Omental fat pad (tissue), 4 donors: Measurements from ENCODE around the gene LPAR6. TPM values are rescaled to one million over a fixed set of nuclear protein-coding genes. Genes with fewer than 3 reads are reported as not detected.

Source experiments
- ATAC-seq: fragments of 150-250 bp; one replicate; pipeline ENCODE4 v1.9.1; 2016; ENCODE audit warnings: mild to moderate bottlenecking, moderate library complexity; ENCODE audit not compliant: low FRiP score
- DNase-seq: peaks from one replicate; pipeline ENCODE4 v3.0.0-alpha.2; 2019; ENCODE audit warnings: low spot score
- total RNA-seq, 4 donors: library from RNA; depleted of rRNA; stranded (reverse); fragments of >200 nt; gene quantifications; one replicate each; pipeline ENCODE4 v1.1.0, GENCODE V29; 2016
- TF ChIP-seq, protein P1 (sequence below), 3 donors: fragments of 450-650 bp; IDR thresholded peaks; one replicate each; pipeline ENCODE4 v1.5.1; 2016 to 2017; ENCODE audit warnings: antibody characterized with exemption in 3 of 3, mild to moderate bottlenecking in 3 of 3, moderate library complexity in 2 of 3

Gene LPAR6
- total RNA-seq, 4 donors from 2014 or later: 19.0 to 87.6 (median 33.4) TPM

GRCh38 chr13:48397744-48398143, 15.2 kb downstream of the LPAR6 start:
- ATAC-seq: no peak
- TF ChIP-seq, protein P1, sequence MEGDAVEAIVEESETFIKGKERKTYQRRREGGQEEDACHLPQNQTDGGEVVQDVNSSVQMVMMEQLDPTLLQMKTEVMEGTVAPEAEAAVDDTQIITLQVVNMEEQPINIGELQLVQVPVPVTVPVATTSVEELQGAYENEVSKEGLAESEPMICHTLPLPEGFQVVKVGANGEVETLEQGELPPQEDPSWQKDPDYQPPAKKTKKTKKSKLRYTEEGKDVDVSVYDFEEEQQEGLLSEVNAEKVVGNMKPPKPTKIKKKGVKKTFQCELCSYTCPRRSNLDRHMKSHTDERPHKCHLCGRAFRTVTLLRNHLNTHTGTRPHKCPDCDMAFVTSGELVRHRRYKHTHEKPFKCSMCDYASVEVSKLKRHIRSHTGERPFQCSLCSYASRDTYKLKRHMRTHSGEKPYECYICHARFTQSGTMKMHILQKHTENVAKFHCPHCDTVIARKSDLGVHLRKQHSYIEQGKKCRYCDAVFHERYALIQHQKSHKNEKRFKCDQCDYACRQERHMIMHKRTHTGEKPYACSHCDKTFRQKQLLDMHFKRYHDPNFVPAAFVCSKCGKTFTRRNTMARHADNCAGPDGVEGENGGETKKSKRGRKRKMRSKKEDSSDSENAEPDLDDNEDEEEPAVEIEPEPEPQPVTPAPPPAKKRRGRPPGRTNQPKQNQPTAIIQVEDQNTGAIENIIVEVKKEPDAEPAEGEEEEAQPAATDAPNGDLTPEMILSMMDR (IDR thresholded peaks at IDR 0.05): no peak

DNA sequence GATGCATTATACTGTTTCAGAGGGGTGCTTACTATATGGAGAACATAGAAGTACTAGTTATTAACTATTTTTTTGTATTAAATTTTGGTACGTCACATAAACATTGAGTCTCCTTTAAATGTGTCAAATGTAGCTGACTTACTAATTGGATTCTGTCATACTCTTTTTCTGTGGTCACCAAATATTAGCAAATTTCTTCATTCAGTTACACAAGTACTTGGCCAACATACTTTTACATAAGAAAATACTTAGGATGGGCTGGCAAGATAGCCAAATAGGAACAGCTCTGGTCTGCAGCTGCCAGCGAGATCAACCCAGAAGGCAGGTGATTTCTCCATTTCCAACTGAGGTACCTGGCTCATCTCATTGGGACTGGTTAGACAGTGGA, 19.2 kb downstream of the LPAR6 start:
- TF ChIP-seq, protein P1 (IDR thresholded peaks at IDR 0.05): no peak
- DNase-seq (no peak), ATAC-seq (no peak)

More at GRCh38 chr13:48397744-48398143, 15.2 kb downstream of the LPAR6 start:
- no peak for DNase-seq

DNA sequence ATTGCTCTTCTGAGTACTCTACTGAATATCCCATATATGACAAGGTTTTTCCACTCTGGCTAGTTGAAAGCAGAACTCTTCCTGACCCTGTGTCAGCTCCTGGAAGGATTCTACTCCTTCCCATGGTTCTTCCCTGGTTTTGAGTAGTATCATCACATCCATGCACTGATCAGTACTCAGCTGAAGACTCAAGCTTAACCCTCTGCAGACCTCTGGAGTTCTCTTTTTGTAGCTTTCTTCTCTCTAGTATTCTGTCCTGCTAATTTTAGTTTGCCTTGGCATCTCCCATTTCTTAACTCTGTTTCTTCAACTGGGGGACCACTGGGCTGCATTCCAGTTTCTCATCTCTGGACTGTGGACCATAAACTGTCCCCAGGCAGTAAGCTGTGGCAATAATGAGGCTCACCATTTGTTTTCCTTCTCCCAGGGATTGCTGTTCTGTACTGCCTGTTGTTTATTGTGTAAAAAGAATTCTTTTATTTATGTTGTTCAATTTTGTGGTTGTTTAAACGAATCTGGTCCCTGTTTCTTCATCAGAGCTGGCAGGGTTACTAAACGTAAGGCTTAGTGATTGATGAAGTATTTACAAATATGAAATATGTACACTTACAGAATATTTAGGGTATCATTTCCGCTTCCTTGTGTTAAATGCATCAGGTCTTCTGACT, 19.7 kb downstream of the LPAR6 start:
- DNase-seq: no peak
- ATAC-seq: no peak
- TF ChIP-seq, protein P1 (IDR thresholded peaks at IDR 0.05): no peak

- ATAC-seq: no peak
- TF ChIP-seq, protein P1 (IDR thresholded peaks at IDR 0.05): no peak
- no peak for DNase-seq
Measured at GRCh38 chr13:48391257-48391656, 21.7 kb downstream of the LPAR6 start.

- DNase-seq (no peak), ATAC-seq (no peak)
- TF ChIP-seq, protein P1 (IDR thresholded peaks at IDR 0.05): no peak
Measured at GRCh38 chr13:48386816-48387215, 26.1 kb downstream of the LPAR6 start.

DNA sequence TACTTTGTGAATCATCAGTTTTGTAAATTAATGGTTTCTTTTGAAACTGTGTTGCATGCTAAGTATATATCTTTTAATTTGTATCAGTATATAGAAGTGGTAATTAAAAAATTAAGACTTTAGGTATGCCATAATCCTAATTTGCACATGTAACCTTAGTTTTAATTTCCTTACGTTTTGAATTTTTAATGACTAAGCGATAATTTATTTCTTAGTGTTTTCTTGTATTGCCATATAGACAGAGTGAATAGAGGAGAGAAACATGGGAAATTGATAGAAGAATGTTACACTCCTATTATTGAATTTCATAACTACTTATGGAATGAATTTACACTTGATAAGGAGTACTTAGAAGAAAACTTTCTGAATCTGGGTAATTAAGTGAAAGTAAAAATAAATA, 29.5 kb downstream of the LPAR6 start:
- ATAC-seq: no peak
- no peak for DNase-seq
- TF ChIP-seq, protein P1 (IDR thresholded peaks at IDR 0.05): no peak

DNA sequence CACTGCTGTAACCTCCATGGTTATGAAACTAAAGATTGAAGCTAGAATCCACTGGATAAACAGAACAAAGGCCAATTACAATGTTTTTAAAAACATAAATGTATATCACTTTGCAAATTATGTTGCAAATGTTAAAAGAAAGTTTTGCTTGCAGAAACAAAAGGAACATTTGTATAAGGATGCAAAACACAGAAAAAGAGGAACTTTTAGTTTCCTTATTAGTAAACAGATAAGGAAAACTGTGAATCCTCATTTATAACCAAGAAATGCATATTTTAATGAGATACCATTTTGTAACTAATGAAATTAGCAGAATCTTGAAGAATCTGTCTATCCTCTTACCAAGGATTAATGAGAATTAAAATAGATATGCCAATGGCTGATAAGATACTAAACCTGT, 32.3 kb downstream of the LPAR6 start:
- no peak for ATAC-seq

More for the DNA sequence above, 32.3 kb downstream of the LPAR6 start:
- DNase-seq: no peak
- TF ChIP-seq, protein P1 (IDR thresholded peaks at IDR 0.05): no peak
